Osteoblast (primary cell): ENCODE results near the gene ELMO1. TPM values are rescaled to one million over a fixed set of nuclear protein-coding genes. Genes with fewer than 3 reads are reported as not detected.

ENCODE experiments used
- DNase-seq: peaks from one replicate; pipeline ENCODE4 v3.0.0; 2011; ENCODE audit warnings: low spot score, mixed read lengths; ENCODE audit not compliant: insufficient read length; ENCODE audit errors: missing footprints
- H2AFZ ChIP-seq: 2 replicates; pipeline ENCODE4 v1.6.0; 2011; ENCODE audit warnings: mild to moderate bottlenecking, low read length
- H3K27ac ChIP-seq: 2 replicates; pipeline ENCODE4 v1.5.1; 2011; ENCODE audit warnings: mild to moderate bottlenecking, low read depth, low read length, moderate library complexity
- H3K27me3 ChIP-seq: 2 replicates; pipeline ENCODE4 v1.6.0; 2012; ENCODE audit warnings: mild to moderate bottlenecking, control low read depth, inconsistent platforms, low read length, moderate library complexity; ENCODE audit not compliant: insufficient read depth
- H3K36me3 ChIP-seq: 2 replicates; pipeline ENCODE4 v1.5.1; 2011; ENCODE audit warnings: mild to moderate bottlenecking, low read length, control low read depth, moderate library complexity; ENCODE audit not compliant: insufficient read depth
- H3K4me1 ChIP-seq: 2 replicates; pipeline ENCODE4 v1.5.1; 2011; ENCODE audit warnings: mild to moderate bottlenecking, low read length, control low read depth, moderate library complexity; ENCODE audit not compliant: insufficient read depth
- H3K4me2 ChIP-seq: 2 replicates; pipeline ENCODE4 v1.6.0; 2011; ENCODE audit warnings: mild to moderate bottlenecking, low read length; ENCODE audit not compliant: insufficient read depth
- H3K4me3 ChIP-seq: fragments of 200-600 bp; sonication (generic); 3 replicates; pipeline ENCODE4 v1.5.1; 2012; ENCODE audit warnings: mild to moderate bottlenecking, low read length, inconsistent platforms; ENCODE audit not compliant: insufficient read depth
- H3K79me2 ChIP-seq: 2 replicates; pipeline ENCODE4 v1.6.0; 2012; ENCODE audit warnings: mild to moderate bottlenecking, low read length, control low read depth, inconsistent platforms; ENCODE audit not compliant: insufficient read depth
- H3K9me3 ChIP-seq: 2 replicates; pipeline ENCODE4 v1.5.1; 2011; ENCODE audit warnings: low read depth, low read length, control low read depth
- H4K20me1 ChIP-seq: 2 replicates; pipeline ENCODE4 v1.6.0; 2012; ENCODE audit warnings: mild to moderate bottlenecking, low read length, control low read depth; ENCODE audit not compliant: insufficient read depth
- CTCF ChIP-seq: IDR thresholded peaks from 2 replicates; pipeline ENCODE4 v1.5.1; 2011; ENCODE audit warnings: mild to moderate bottlenecking, low read depth, low read length, moderate library complexity; ENCODE audit errors: extremely low read depth
- total RNA-seq: library from RNA; depleted of rRNA; stranded (reverse); fragments of >200 nt; gene quantifications from 2 replicates; pipeline ENCODE4 v1.2.3, GENCODE V29; 2012

ELMO1 gene
- total RNA-seq, 1 donor: 2.2 TPM

- no peaks in the 10 kb centered on the region for H3K4me1 ChIP-seq
- H3K27ac ChIP-seq: no peak overlapping the region
- H3K9me3 ChIP-seq: no peaks in the 10 kb centered on the region
- no peaks in the 10 kb centered on the region for H3K79me2 ChIP-seq
- TF ChIP-seq CTCF: no peak
- H3K36me3 ChIP-seq: no peaks in the 10 kb centered on the region
- no peak for DNase-seq
- H3K27me3 ChIP-seq: no peaks in the 10 kb centered on the region
- no peak overlapping the region for H2AFZ ChIP-seq
- no peak overlapping the region for H3K4me3 ChIP-seq
- H4K20me1 ChIP-seq: no peaks in the 10 kb centered on the region
- H3K4me2 ChIP-seq: no peak overlapping the region
Measured at GRCh38 chr7:36896418-36896817, 552.2 kb downstream of the ELMO1 start.

- H3K27ac ChIP-seq: no peak overlapping the region
- no peak overlapping the region for H3K4me3 ChIP-seq
- H3K27me3 ChIP-seq: no peaks in the 10 kb centered on the region
- H3K9me3 ChIP-seq: no peaks in the 10 kb centered on the region
- no peaks in the 10 kb centered on the region for H3K4me1 ChIP-seq
- H3K36me3 ChIP-seq: no peaks in the 10 kb centered on the region
- no peak overlapping the region for H3K4me2 ChIP-seq
- no peak overlapping the region for H2AFZ ChIP-seq
- no peak for TF ChIP-seq CTCF
- DNase-seq: no peak
- no peaks in the 10 kb centered on the region for H3K79me2 ChIP-seq
- H4K20me1 ChIP-seq: no peaks in the 10 kb centered on the region
Measured at GRCh38 chr7:36895192-36895591, 553.5 kb downstream of the ELMO1 start.

GRCh38 chr7:36894190-36894589 is 554.5 kb downstream of the ELMO1 start:
- no peak for TF ChIP-seq CTCF

GRCh38 chr7:36889182-36889581 is 559.5 kb downstream of the ELMO1 start:
- H3K36me3 ChIP-seq: no peaks in the 10 kb centered on the region
- no peak overlapping the region for H3K4me2 ChIP-seq
- H2AFZ ChIP-seq: no peak overlapping the region
- no peaks in the 10 kb centered on the region for H3K9me3 ChIP-seq
- no peaks in the 10 kb centered on the region for H4K20me1 ChIP-seq
- H3K27ac ChIP-seq: no peak overlapping the region
- DNase-seq: no peak
- no peak overlapping the region for H3K4me3 ChIP-seq
- no peak for TF ChIP-seq CTCF
- H3K4me1 ChIP-seq: no peaks in the 10 kb centered on the region
- H3K79me2 ChIP-seq: no peaks in the 10 kb centered on the region
- no peaks in the 10 kb centered on the region for H3K27me3 ChIP-seq

More at GRCh38 chr7:36894190-36894589, 554.5 kb downstream of the ELMO1 start:
- Histone ChIP-seq H3K79me2 (no peaks in the 10 kb centered on the region), H2AFZ (no peak overlapping the region), H3K4me3 (no peak overlapping the region), H3K9me3 (no peaks in the 10 kb centered on the region), H3K27ac (no peak overlapping the region), H3K4me2 (no peak overlapping the region), H4K20me1 (no peaks in the 10 kb centered on the region), H3K36me3 (no peaks in the 10 kb centered on the region), H3K4me1 (no peaks in the 10 kb centered on the region), H3K27me3 (no peaks in the 10 kb centered on the region)
- no peak for DNase-seq
